HFFc6 (cell line): ENCODE results near the gene FOXR2. TPM values are rescaled to one million over a fixed set of nuclear protein-coding genes. Genes with fewer than 3 reads are reported as not detected.

Source experiments
- DNase-seq: peaks from one replicate; pipeline ENCODE4 v3.0.0-alpha.2; 2018
- H3K27ac Mint-ChIP-seq: 2 replicates; pipeline ENCODE4 v1.8.0; 2020; ENCODE audit warnings: mild to moderate bottlenecking, mixed read lengths
- H3K27me3 Mint-ChIP-seq: 2 replicates; pipeline ENCODE4 v1.8.0; 2021; ENCODE audit warnings: mild to moderate bottlenecking, moderate library complexity, mixed read lengths; ENCODE audit not compliant: insufficient read depth
- H3K36me3 Mint-ChIP-seq: 2 replicates; pipeline ENCODE4 v1.8.0; 2021; ENCODE audit warnings: low read depth, mixed read lengths
- H3K4me1 Mint-ChIP-seq: 2 replicates; pipeline ENCODE4 v1.8.0; 2020; ENCODE audit warnings: low read depth, mixed read lengths
- H3K4me3 Mint-ChIP-seq: 2 replicates; pipeline ENCODE4 v1.8.0; 2020; ENCODE audit warnings: mild to moderate bottlenecking, moderate library complexity, mixed read lengths
- H3K9me3 Mint-ChIP-seq: 2 replicates; pipeline ENCODE4 v1.8.0; 2020; ENCODE audit warnings: mild to moderate bottlenecking, mixed read lengths
- CTCF ChIP-seq: fragments of 200-600 bp; sonication (generic); IDR thresholded peaks from 2 replicates; pipeline ENCODE4 v1.5.0; 2021; ENCODE audit warnings: antibody characterized with exemption, mild to moderate bottlenecking
- total RNA-seq, 6 experiments: library from RNA; stranded (reverse); fragmentation: NEBNext Ultra II Directional; extraction: Animal tissue kit (Norgen Biotek cat#: 25700); gene quantifications; 2 replicates in 1 of 6; 3 replicates in 5 of 6; pipeline ENCODE4 v1.2.3, GENCODE V29; 2021

Gene FOXR2
- total RNA-seq, 6 experiments from 2014 or later, result not detected

GRCh38 chrX:55619547-55619946, 3.7 kb upstream of the FOXR2 start:
- H3K27me3 Mint-ChIP-seq, result no peaks in the 10 kb centered on the region; the same call in 1 of the 2 replicates
- no peaks in the 10 kb centered on the region for H3K9me3 Mint-ChIP-seq
- H3K4me3 Mint-ChIP-seq, result no peak overlapping the region
- H3K27ac Mint-ChIP-seq, result no peak overlapping the region
- H3K4me1 Mint-ChIP-seq, result no peaks in the 10 kb centered on the region
- no peaks in the 10 kb centered on the region for H3K36me3 Mint-ChIP-seq
- no peak for TF ChIP-seq CTCF
- DNase-seq, result no peak

- no peak overlapping the region for H3K4me3 Mint-ChIP-seq
- H3K27me3 Mint-ChIP-seq, result no peaks in the 10 kb centered on the region
- no peak for TF ChIP-seq CTCF
- H3K9me3 Mint-ChIP-seq, result no peaks in the 10 kb centered on the region
- DNase-seq, result no peak
- no peak overlapping the region for H3K27ac Mint-ChIP-seq
- no peaks in the 10 kb centered on the region for H3K36me3 Mint-ChIP-seq
- H3K4me1 Mint-ChIP-seq, result no peaks in the 10 kb centered on the region
Observed at GRCh38 chrX:55624403-55624802, 1.2 kb downstream of the FOXR2 start.

DNA sequence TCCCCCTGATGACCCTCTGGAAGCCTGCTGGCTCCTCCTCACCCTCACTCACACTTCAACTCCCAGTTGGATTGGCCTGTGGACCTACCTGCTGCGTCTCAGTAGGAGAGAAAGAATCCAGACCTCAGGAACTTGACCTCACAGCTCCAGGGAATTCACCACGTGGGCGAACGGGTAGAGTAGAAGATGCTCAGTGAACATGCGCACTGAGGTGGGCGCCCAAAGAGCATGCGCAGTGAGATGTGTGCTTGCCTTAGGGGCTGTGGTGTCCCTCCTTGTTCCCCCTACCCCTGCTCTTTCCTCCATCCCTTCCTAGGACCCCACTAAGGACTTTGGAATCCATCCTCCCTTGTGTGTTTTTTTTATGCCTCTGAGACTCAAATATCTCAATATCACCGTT, 12.9 kb downstream of the FOXR2 start:
- Mint-ChIP-seq H3K36me3 (no peaks in the 10 kb centered on the region), H3K27me3 (peaks cover 3% of the 10 kb centered on the region), H3K27ac (no peak overlapping the region), H3K4me3 (no peak overlapping the region), H3K9me3 (no peaks in the 10 kb centered on the region; the same call in 1 of the 2 replicates), H3K4me1 (no peaks in the 10 kb centered on the region)
- no peak for DNase-seq
- no peak for TF ChIP-seq CTCF

- Mint-ChIP-seq H3K9me3 (no peaks in the 10 kb centered on the region; the same call in 1 of the 2 replicates), H3K4me3 (no peak overlapping the region), H3K4me1 (no peaks in the 10 kb centered on the region), H3K27me3 (peaks cover 1% of the 10 kb centered on the region), H3K27ac (no peak overlapping the region), H3K36me3 (no peaks in the 10 kb centered on the region)
- no peak for DNase-seq
- TF ChIP-seq CTCF, result no peak
Observed at GRCh38 chrX:55638933-55639332, 15.7 kb downstream of the FOXR2 start.

GRCh38 chrX:55640854-55641253, 17.7 kb downstream of the FOXR2 start:
- Mint-ChIP-seq H3K27ac (no peak overlapping the region), H3K4me1 (no peaks in the 10 kb centered on the region), H3K27me3 (peaks cover 1% of the 10 kb centered on the region), H3K36me3 (no peaks in the 10 kb centered on the region), H3K9me3 (no peaks in the 10 kb centered on the region; the same call in 1 of the 2 replicates), H3K4me3 (no peak overlapping the region)
- TF ChIP-seq CTCF, result no peak
- no peak for DNase-seq

DNA sequence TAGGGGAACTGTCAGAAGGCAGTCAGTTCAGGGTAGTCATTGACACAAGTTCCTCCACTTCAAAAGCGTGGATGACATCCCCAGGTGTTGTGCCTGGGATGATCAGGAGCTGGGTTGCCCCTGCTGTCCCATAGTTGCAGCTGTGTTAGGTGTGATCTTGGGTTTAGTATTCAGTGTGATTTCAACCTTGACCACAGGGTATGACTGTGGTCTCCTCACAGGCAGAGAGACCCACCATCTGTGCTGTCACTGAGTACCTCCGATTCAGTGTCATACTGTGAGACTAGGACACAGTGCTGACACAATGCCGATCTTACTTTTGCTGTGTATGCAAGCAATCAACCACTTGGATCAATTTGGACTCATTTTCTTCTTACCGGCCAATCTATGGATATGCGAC, 25.2 kb downstream of the FOXR2 start:
- Mint-ChIP-seq H3K4me3 (no peak overlapping the region), H3K9me3 (no peaks in the 10 kb centered on the region; the same call in 1 of the 2 replicates), H3K27ac (no peak overlapping the region), H3K27me3 (no peaks in the 10 kb centered on the region; the same call in 1 of the 2 replicates), H3K36me3 (no peaks in the 10 kb centered on the region), H3K4me1 (no peaks in the 10 kb centered on the region)
- no peak for TF ChIP-seq CTCF
- no peak for DNase-seq
